ENCODE data around the gene PLPP4. TPM values are rescaled to one million over a fixed set of nuclear protein-coding genes. Genes with fewer than 3 reads are reported as not detected.
"Not testable (repeated sequence)": the region's sequence is repeated elsewhere in the genome, so short reads cannot be mapped to it uniquely, and the experiment has no call there.

Gene PLPP4
- total RNA-seq, 1 donor from 2014 or later, result not detected

DNA sequence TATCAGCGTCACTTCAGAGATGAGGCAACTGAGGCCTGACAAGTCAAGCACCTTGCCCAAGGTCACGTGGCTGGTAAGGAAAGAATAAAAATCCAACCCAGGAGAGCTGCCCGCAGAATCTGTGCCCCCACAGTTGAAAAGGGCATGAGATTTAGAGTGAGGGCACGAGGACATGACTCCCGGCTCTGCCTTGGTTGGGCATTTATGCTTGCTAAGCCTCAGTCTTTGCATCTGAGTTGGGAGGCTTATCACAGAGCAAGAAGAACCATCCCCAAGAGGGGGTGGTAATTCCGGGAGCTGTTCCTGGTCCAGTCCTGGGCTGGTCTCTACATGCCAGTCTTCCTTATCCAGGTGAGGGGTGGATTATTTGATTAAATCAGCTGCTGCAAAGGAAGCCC is 37.3 kb downstream of the PLPP4 start:
- no peak overlapping the region for H3K4me3 Mint-ChIP-seq (ENCODE audit: unreplicated experiment)
- no peaks in the 10 kb centered on the region for H3K36me3 Mint-ChIP-seq (ENCODE audit: low read depth, unreplicated experiment)

DNA sequence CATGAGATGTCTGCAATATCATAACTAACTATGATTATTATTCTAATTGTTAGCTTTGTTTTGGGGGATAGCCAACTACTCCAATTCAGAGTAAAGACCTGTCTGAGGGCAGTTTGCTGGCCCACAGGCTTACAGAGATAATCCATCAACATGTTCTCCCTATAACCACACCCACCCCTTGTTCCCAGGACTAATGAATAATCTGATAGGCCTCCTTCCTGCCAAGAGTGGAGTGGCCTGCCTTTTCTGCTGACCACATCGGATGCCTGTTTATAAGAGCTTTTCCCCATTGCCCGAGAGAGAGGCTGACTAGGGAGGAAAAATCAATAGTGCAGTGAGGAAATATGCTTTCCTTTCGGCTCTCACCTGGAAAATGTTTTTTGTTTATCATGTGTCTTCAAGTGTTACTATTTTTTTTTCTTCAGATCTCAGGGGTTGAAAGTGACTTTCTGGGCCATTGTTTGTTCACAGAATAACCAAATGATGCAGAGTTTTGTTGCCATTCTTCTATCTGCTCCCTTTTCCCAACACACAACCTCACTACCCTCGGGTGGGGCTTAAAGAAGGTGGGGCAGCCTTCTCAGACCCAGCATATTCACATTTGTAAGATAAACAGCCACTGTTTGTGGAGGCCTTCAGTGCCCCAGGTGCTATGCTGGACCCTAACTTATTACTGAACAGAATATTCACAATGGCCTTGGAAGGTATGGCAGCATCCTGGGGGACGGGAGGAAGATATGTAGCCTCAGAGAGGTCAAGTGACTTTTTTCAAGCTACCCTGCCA is 38.4 kb downstream of the PLPP4 start:
- Mint-ChIP-seq H3K4me1 (ENCODE audit: unreplicated experiment) (no peaks in the 10 kb centered on the region), H3K9me3 (ENCODE audit: unreplicated experiment) (no peaks in the 10 kb centered on the region), H3K27me3 (ENCODE audit: unreplicated experiment) (peaks cover 2% of the 10 kb centered on the region), H3K27ac (ENCODE audit: unreplicated experiment) (no peak overlapping the region), H3K36me3 (ENCODE audit: low read depth, unreplicated experiment) (no peaks in the 10 kb centered on the region), H3K4me3 (ENCODE audit: unreplicated experiment) (no peak overlapping the region)
- TF ChIP-seq, protein P1, sequence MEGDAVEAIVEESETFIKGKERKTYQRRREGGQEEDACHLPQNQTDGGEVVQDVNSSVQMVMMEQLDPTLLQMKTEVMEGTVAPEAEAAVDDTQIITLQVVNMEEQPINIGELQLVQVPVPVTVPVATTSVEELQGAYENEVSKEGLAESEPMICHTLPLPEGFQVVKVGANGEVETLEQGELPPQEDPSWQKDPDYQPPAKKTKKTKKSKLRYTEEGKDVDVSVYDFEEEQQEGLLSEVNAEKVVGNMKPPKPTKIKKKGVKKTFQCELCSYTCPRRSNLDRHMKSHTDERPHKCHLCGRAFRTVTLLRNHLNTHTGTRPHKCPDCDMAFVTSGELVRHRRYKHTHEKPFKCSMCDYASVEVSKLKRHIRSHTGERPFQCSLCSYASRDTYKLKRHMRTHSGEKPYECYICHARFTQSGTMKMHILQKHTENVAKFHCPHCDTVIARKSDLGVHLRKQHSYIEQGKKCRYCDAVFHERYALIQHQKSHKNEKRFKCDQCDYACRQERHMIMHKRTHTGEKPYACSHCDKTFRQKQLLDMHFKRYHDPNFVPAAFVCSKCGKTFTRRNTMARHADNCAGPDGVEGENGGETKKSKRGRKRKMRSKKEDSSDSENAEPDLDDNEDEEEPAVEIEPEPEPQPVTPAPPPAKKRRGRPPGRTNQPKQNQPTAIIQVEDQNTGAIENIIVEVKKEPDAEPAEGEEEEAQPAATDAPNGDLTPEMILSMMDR (IDR thresholded peaks at IDR 0.05; ENCODE audit: unreplicated experiment), result no peak
- no peak for DNase-seq (ENCODE audit: low spot score)

More for the DNA sequence above, 37.3 kb downstream of the PLPP4 start:
- Mint-ChIP-seq H3K27ac (ENCODE audit: unreplicated experiment) (no peak overlapping the region), H3K9me3 (ENCODE audit: unreplicated experiment) (no peaks in the 10 kb centered on the region), H3K4me1 (ENCODE audit: unreplicated experiment) (no peaks in the 10 kb centered on the region), H3K27me3 (ENCODE audit: unreplicated experiment) (peaks cover 2% of the 10 kb centered on the region)
- TF ChIP-seq, protein P1 (IDR thresholded peaks at IDR 0.05; ENCODE audit: unreplicated experiment), result no peak
- no peak for DNase-seq (ENCODE audit: low spot score)

- Mint-ChIP-seq H3K4me1 (ENCODE audit: unreplicated experiment) (no peaks in the 10 kb centered on the region), H3K9me3 (ENCODE audit: unreplicated experiment) (no peaks in the 10 kb centered on the region), H3K4me3 (ENCODE audit: unreplicated experiment) (no peak overlapping the region), H3K27ac (ENCODE audit: unreplicated experiment) (no peak overlapping the region), H3K36me3 (ENCODE audit: low read depth, unreplicated experiment) (no peaks in the 10 kb centered on the region), H3K27me3 (ENCODE audit: unreplicated experiment) (peaks cover 2% of the 10 kb centered on the region)
- TF ChIP-seq, protein P1 (IDR thresholded peaks at IDR 0.05; ENCODE audit: unreplicated experiment), result no peak
- DNase-seq (ENCODE audit: low spot score), result no peak
Observed at GRCh38 chr10:120499883-120500282, 42.9 kb downstream of the PLPP4 start.

DNA sequence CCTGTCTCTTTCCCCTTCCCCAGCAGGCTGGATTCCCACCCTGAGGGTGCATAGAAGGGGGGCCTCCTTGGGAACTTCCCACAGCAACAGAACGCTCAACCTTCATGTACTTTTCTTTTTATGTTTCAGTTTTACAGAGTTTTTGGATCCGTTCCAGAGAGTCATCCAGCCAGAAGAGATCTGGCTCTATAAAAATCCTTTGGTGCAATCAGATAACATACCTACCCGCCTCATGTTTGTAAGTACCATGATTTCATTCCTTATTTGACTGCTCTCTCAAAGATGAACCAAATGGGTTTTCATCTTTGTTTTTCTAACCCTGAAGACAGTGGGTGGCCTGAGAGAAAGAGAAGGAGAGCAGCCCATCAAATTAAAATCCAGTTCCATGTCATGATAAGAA is 46.7 kb downstream of the PLPP4 start:
- no peak for DNase-seq (ENCODE audit: low spot score)

GRCh38 chr10:120504227-120504626 is 47.2 kb downstream of the PLPP4 start:
- not testable (repeated sequence) for H3K27me3 Mint-ChIP-seq (ENCODE audit: unreplicated experiment); DNase-seq (ENCODE audit: low spot score); H3K36me3 Mint-ChIP-seq (ENCODE audit: low read depth, unreplicated experiment); H3K4me3 Mint-ChIP-seq (ENCODE audit: unreplicated experiment); H3K4me1 Mint-ChIP-seq (ENCODE audit: unreplicated experiment); H3K9me3 Mint-ChIP-seq (ENCODE audit: unreplicated experiment); H3K27ac Mint-ChIP-seq (ENCODE audit: unreplicated experiment)

More for the DNA sequence above, 46.7 kb downstream of the PLPP4 start:
- H3K36me3 Mint-ChIP-seq (ENCODE audit: low read depth, unreplicated experiment), result no peaks in the 10 kb centered on the region
- H3K9me3 Mint-ChIP-seq (ENCODE audit: unreplicated experiment), result no peaks in the 10 kb centered on the region
- no peaks in the 10 kb centered on the region for H3K4me1 Mint-ChIP-seq (ENCODE audit: unreplicated experiment)
- TF ChIP-seq, protein P1 (IDR thresholded peaks at IDR 0.05; ENCODE audit: unreplicated experiment), result no peak
- H3K27ac Mint-ChIP-seq (ENCODE audit: unreplicated experiment), result no peak overlapping the region
- no peaks in the 10 kb centered on the region for H3K27me3 Mint-ChIP-seq (ENCODE audit: unreplicated experiment)
- H3K4me3 Mint-ChIP-seq (ENCODE audit: unreplicated experiment), result no peak overlapping the region
